HG03280 (cell line): ENCODE measurements around the gene ATF2.

Experiments
- ATAC-seq: cut with Tn5 transposase; IDR thresholded peaks from one replicate; pipeline ENCODE4 v1.9.1; 2021; ENCODE audit warnings: mild to moderate bottlenecking, moderate library complexity; ENCODE audit not compliant: unreplicated experiment

The ATF2 gene

DNA sequence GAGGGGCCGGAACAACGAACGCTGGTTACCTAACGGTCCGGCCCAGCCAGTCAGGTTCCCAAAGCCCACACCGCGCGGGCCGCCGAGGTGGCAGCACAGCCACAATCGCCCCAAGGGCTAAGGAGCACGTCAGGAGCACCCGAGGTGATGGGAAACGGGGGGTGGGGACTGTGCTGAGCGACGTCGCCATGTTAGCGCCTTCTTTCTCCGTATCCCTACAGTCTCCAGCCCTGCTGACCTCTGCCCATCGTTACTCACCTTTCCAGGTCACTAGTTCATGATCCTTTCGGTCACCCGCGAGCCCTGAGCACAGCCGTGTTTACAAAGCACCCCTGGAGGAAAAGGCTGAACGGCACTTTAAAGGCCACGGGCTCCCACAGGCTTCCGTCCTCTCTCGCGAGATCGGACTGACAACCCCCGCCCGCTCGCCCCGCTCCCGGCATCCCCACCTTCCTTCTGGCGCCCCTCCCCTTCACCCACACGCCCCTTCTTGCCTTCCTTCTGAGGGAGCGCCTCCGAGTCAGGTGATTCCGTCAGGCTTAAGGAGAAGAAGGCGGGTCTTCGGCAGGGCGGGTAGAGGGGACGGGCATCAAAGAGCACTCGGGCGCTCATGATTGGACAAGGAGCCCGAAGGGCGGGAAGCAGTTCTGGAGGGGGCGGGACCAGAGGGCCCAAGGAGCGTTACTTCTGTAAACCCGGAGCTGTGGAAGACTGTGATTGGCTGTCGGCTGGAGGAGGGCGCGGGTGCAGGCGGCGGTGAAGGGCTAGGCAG, at the start of gene ATF2:
ATF2 (minus strand) TSS at position 412 of the 772 bp plus-strand sequence. CDS start 31,760 bp downstream, outside the sequence.
- peak; percentile 96 for ATAC-seq

DNA sequence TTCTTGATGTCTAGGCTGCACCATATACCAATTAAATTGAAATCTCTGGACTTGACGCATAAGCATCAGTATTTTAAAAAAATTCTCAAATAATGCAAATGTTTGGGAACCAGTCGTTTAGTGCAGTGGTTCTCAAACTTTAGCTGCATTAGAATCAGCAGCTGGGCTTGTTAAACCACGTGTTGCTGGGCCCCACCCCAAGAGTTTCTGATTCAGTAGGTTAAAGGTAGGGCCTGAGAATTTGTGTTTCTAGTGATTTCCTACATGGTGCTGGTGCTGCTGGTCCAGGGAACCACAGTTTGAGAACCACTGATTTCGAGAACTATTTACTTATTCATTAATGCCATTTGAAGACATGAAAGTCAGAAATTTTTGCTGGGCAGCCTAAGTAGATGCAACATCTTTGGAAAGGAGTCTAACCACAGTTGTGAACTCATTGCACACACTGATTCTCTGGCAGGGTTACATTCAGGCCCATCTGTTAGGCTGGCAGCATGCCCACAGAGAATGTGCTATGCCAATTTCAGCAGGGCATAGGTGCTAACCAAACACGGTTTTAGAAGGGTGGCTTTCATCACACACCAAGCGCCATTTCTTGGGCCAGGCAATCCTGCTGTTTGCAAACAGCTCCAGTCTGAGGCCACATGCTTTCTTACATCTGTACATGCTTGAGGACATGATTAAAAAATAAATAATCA, 39.9 kb upstream of the ATF2 start:
- no peak for ATAC-seq

DNA sequence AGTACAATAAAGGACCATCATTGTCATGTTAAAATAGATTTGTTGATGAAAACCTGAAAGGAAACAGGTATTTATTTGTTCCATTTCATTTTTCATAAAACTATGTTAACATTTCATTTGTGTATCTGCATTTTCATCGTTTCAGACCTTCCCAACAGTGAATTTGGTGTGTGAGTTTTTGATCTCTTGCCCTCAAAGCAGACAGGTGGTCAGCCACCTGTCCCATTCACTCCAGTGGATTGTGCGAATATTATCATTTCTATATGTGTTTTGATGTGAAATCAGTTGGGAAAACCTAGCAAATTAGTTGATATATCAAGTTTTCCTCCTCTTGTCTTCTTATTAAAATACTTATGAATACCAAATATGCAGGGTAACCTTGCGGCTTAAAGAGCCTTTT, 38.9 kb upstream of the ATF2 start:
- no peak for ATAC-seq

DNA sequence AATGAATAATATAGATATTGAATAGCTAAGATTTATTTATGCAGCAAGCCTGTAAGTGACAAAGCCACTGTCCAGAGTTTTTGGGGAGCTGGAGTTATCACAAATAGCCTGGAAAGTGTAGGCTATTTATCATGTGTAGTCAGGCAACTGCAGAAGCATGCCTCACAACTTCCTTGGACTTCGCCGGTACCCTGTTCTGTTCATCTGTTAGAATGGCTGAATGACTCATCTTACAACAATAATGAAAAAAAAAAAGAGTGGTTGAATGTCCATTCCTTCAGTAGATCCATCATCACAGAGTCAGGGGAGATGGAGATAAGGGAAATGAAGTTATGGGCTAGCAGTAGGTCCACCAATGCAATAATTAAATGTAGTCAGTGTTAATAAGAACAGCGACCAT, 37.5 kb upstream of the ATF2 start:
- ATAC-seq, result no peak

- ATAC-seq, result peak; percentile 91
Measured at GRCh38 chr2:175203621-175204496, 35.9 kb upstream of the ATF2 start.

- no peak for ATAC-seq
Measured at GRCh38 chr2:175195012-175195411, 27.0 kb upstream of the ATF2 start.

- no peak for ATAC-seq
Measured at GRCh38 chr2:175188761-175189160, 20.8 kb upstream of the ATF2 start.

DNA sequence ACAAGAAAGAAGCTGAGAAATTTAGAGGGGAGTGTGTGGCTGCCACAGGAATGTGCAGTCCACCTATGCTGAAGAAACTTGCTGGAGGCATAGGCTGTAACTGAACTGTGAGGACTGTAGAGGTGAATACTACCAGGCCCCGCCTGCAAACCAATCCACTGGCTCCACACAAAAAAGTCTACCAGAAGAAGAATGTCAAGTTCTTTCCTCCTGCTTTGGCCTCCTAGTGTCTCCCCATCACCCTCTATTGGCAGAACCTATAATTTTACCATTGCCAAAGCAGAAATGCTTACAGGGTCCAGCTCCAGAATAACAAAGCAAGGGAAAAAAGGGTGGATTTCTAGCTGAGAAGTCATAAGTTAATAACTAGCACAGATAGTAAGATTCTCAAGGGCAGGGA, 19.4 kb upstream of the ATF2 start:
- peak; percentile 65 for ATAC-seq

- no peak for ATAC-seq
Measured at GRCh38 chr2:175183674-175184073, 15.7 kb upstream of the ATF2 start.

DNA sequence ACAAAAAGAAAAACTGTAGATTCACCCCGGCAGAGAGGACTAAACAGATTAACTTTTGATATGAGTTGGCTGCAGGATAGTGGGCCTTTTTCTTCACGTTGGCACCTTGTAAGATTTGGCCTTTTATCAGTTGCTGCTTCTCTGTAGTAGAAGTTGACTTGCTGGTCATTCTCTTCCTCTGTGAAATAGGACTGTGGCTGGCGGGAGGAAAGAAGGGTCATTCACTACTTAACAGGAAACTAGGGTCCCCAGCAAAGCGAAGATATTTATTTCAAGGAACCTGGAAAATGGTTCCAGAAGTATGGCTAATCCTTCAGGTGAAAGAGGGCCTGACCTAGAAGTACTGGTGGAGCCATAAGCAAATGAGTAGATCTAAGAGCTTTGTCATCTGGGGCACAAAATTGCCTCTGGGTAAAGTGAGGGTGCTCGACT, 13.9 kb upstream of the ATF2 start:
- ATAC-seq, result no peak

GRCh38 chr2:175181104-175181876, 13.3 kb upstream of the ATF2 start, which contains the start of gene ATP5MC3:
ATP5MC3 (minus strand) TSS chr2:175181710; CDS start chr2:175181393, 317 bp downstream.
- ATAC-seq, result peak; percentile 90

DNA sequence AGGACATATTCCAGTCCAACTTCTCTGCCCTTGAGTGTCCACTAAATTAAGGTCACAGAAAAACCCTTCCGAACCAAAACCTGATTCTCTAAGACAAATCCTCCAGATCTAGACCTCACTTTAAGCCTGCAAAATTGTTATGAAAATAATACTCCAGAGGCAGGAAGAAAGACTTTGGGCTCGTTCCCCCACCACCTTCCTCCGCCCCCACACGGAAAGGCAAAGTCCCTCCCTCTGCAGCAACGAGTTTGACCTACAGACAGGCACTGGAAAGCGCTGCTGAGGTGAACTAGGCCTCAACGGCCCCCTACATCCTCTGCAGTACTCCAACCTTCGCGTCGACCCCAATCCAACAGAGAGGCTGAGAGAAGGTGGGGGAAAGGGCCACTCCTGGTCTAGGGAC, 12.7 kb upstream of the ATF2 start:
- peak; percentile 46 for ATAC-seq

GRCh38 chr2:175176624-175177023, 8.6 kb upstream of the ATF2 start:
- no peak for ATAC-seq

DNA sequence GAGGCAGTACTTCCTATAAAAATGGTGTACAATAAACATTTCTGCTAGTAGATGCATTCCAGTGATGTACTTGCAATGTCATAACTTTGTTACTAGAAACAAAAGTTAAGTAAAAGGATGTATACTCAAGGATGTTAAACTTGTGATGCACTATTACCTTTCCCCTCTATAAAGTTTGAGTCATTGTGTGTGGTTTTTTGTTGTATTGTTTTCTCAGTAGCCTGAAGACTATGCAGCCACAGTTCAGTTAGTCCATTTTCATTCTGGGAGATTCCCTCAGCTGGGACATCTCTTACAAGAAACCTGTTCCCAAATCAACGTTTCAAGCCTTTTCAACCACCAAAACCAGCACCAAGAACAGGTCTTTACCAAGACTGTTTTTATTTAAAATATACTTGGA, 7.9 kb upstream of the ATF2 start:
- ATAC-seq, result no peak

DNA sequence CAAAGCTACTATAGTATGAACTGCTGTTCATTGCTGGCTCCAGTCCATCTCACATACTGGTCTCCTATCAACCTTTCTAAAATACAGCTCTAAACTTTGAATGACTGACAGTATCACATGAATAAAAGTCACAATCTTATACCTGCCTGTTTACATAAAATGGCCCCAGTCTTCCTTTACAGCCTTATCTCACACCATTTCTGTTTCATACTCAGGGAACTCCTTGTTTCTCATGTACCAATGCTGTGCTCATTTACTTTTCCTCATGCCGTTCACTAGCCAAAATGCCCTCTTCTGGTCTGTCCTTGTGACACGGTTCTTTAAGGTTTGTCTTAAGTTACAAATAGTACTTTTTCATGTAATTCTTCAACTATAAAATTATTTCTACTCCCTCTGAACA, 7.3 kb upstream of the ATF2 start:
- no peak for ATAC-seq

DNA sequence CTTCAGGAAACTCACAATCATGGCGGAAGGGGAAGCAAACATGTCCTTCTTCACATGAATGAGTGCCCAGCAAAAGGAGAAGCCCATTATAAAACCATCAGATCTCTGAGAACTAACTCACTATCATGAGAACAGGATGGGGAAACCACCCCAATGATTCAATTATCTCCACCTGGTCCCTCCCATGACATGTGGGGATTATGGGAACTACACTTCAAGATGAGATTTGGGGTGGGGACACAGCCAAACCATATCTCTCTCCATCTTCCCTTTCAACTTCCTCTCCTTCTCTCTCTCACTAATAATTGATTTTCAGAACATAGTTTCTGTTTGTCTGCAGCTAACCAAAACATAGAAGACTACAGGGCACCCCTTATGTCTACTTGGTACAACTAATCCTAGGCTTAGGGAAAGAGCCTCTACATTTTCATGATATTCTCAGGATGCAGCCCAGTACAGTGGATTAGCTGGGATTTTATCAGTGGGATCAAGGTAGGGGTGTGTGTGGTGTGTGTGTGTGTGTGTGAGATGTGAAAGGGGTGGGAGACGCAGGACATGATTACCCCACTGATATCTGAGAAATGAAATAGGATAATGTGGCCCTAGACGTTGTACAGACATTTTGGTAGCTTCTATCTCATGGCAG, 2.8 kb upstream of the ATF2 start:
- no peak for ATAC-seq

DNA sequence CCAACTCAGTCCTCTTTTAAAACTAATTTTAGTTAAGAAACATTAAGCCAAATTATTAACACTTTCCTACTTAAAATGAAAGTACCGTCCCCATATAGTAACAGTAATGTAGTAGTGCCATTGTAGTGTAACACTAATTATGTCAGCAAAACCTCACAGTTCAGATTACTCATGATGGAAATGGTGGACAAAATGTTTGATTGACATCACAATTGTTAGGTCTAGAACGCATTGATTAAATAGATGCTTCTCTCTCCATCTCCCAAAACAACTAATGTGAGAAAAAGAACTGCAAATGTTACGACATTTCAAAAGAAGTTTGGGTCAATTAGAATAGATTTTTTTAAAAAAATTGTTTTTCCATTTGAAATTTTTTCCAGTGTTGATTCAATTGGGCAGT, 1.2 kb upstream of the ATF2 start:
- ATAC-seq, result no peak

- ATAC-seq, result peak; percentile 19
Measured at GRCh38 chr2:175168564-175168945, 552 bp upstream of the ATF2 start.

DNA sequence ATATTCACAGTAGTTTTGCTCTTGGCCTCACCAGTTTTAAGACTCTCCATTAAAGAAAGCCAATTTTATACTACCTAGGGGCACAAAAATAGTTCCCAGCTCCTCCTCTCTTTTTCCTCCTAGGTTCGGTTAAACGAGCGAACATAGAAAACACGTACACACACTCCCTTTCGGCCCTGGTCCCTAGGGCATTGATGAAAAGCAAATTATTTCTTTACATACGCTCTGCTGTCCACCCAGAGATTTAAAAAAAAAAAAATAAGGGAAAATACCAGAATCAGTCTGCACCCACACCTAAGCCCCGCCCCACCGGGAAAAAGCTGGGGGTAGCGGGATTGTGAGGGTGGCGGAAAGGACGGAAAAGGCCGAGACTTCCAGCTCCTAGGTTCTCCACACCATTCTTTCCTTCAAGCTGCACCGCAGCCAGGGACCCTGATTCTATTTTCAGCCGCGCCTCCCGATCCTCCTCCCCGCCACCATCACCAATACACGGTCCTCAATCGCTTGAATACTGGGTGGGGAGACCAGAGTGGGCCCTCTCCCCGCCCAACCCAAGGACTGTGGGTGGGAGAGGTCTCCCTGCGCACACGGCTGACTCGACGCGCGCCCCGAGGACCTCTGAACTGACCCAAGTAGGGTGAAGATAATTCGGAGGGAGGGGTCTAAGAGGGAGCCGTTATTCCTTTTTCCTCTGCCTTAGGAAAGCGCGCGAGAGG, 769 bp downstream of the ATF2 start:
- peak; percentile 4 for ATAC-seq
